ENCODE data around the gene STK39. TPM values are rescaled to one million over a fixed set of nuclear protein-coding genes. Genes with fewer than 3 reads are reported as not detected.

The STK39 gene
- polyA plus RNA-seq, 3 donors = 19.6 to 45.0 (median 33.7) TPM

DNA sequence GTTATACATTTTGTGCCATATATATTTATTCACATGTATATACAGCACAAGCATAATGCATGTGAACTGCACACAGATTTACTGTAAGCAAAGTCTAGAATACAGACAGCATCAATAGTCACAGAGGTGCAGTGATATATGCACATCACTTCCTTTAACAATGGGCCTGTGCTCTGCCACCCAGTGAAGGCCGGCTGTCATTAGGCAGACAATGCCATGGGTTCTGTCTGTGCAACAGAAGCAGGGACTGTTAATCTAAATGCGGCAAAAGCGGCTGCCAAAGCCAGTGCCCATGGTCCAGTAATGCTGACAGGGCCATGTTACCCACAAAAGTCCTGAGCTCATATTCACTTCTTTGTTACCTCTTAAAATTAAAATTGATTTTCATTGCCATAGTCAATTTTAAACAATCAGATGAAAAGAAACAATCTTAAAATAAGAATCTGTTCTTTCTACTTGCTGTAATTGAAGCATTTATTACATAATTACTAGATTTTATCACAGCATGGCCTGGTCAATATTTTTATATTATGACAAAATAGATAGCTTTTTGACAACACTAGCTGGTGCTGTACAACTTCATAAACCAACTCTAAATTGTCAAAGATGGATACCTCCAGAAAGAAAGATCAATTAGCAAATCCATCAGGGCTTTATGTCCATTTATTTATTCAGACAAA, 232.0 kb downstream of the STK39 start:
- H3K27ac ChIP-seq (ENCODE audit: low read depth, low read length) = no peak overlapping the region
- 94 to 96% (median 95%) methylated on average over 3 of the region's 3 CpGs for WGBS, 3 donors

- no peak overlapping the region for H3K27ac ChIP-seq (ENCODE audit: low read depth, low read length)
- 83 to 93% (median 88%) methylated on average over 1 of the region's 1 CpG for WGBS, 3 donors
Observed at GRCh38 chr2:168009900-168010299, 237.5 kb downstream of the STK39 start.

GRCh38 chr2:168008646-168009195, 238.7 kb downstream of the STK39 start:
- H3K27ac ChIP-seq (ENCODE audit: low read depth, low read length) = no peak overlapping the region
- 89 to 97% (median 90%) methylated on average over 3 of the region's 3 CpGs for WGBS, 3 donors

GRCh38 chr2:168006498-168006897, 240.9 kb downstream of the STK39 start:
- no peak overlapping the region for H3K27ac ChIP-seq (ENCODE audit: low read depth, low read length)
- 34 to 74% (median 61%) methylated on average over 5 of the region's 5 CpGs for WGBS, 3 donors

DNA sequence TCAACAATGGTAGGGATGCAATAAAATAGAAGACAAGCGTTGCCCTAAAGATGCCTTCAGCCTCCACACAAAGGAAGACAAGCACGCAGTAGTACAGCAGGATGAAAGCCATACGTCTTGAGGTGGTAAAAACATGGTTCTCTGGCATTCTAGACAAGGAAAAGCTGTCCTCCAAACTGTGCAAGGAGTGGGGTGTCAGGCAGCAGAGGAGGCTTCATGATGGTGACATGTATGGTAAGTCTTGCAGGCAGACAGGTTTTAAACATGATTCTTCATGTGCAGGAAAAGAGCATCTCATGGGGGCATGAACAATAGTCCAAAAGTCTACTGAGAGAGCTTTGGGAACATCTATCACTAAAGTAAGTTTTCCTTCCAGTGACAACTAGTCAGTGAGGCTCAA, 241.8 kb downstream of the STK39 start:
- H3K27ac ChIP-seq (ENCODE audit: low read depth, low read length) = no peak overlapping the region

DNA sequence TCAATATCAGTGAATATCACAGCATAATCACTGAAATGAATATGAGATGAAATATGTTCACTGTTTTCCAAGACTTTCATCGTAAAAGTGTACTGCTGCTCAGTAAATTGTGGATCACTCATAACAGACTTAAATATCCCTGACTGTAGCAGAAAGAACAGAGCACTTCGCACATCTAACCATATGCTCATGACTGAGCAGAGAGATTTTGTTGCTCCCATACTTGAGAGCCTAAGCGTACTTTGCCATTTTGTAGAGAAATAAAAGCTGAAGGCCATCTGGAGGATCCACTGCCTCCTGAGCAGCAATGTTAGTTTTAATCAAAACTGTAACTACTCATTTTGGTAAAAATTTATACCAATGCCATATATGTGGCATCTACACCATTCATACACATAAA, 243.5 kb downstream of the STK39 start:
- 96 to 97% (median 96%) methylated on average over 3 of the region's 3 CpGs for WGBS, 3 donors
- no peak overlapping the region for H3K27ac ChIP-seq (ENCODE audit: low read depth, low read length)

More for the DNA sequence above, 241.8 kb downstream of the STK39 start:
- WGBS, 3 donors = 97 to 100% (median 97%) methylated on average over 3 of the region's 3 CpGs

DNA sequence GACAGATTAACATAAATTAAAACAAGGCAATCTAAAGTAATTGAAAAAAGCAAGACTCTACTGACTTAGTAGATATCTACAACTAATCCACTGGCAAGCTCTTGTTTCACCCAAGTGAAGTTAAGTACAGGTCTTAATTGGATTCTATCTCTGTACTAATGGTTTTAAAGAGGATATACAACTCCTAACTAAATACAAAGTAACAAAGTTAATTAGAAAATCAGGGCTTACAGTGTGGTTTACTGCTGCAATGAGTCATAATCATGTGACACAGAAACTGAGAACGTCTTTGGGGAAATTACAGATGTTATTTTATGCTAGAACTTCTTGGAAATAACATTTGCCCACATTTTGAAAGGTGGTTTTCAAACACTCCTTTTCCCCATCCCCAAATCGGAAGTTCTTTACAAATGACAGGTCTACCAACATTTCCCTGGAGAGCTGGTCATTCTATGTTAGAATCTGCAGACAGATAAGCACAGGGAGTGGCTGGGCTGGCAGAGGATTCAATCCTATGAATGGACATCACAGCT, 245.3 kb downstream of the STK39 start:
- 38 to 65% (median 43%) methylated on average over 2 of the region's 2 CpGs for WGBS, 3 donors
- H3K27ac ChIP-seq (ENCODE audit: low read depth, low read length) = no peak overlapping the region

DNA sequence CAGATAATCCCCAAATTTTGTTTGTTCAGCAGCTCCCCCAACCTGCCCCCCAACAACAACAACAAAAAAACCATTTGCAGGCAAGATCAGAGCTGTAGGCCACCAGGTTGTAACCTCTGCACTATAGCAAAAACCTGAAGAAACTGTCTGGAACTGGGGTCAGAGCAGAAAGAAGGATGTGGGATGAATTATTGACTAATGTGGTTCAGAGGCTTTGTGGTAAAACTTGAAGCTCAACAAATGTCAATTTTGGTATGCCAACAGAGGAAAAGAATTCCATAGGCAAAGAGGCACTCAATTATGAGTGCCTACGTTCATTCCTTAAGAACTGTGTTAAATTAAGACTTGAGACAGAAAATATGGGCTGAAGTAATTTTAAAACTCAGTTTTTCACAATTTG, 255.1 kb downstream of the STK39 start:
- 95 to 96% (median 96%) methylated on average over 1 of the region's 1 CpG for WGBS, 3 donors
- H3K27ac ChIP-seq (ENCODE audit: low read depth, low read length) = no peak overlapping the region

GRCh38 chr2:167990062-167990461, 257.3 kb downstream of the STK39 start:
- WGBS, 3 donors = 82 to 89% (median 82%) methylated on average over 4 of the region's 4 CpGs
- H3K27ac ChIP-seq (ENCODE audit: low read depth, low read length) = no peak overlapping the region

DNA sequence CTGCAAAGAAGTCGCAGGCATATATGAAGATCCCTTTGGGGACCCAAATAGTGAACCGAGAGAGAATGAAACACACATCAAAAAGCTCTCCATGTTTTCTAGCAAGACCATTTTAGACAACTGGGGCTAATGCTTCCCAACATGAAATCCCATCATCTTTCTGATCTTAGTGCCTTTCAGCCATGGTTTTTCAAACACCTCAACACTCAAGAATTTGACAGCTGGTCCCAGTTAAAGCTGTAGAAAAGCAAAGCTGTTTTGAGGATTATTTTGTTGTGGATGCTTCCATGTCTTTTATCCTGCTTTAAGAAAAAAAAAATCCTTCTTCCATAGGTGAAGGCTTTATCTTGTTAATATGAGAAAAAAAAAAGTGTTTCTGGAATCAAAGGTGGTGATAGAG, 259.1 kb downstream of the STK39 start:
- 93 to 97% (median 95%) methylated on average over 2 of the region's 2 CpGs for WGBS, 3 donors
- no peak overlapping the region for H3K27ac ChIP-seq (ENCODE audit: low read depth, low read length)

DNA sequence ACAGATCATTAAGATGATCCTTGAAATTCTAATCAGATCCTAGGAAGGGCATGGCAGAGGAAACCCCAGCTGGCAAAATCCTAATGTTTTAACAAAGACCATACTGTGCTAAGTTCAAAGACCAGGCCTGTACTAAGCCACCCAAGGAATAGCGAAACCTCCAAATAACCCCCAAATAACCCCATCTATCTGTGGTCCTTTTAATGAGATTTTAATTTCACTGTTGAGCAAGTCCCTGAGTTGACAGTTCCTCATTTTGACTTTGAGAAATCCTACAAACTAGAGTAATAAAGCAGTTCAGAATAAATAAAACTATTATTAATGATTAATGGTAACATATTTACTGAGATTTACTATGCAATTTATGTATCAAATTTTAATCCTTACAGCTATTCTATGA, 259.8 kb downstream of the STK39 start:
- no peak overlapping the region for H3K27ac ChIP-seq (ENCODE audit: low read depth, low read length)
- 87 to 97% (median 94%) methylated on average over 1 of the region's 1 CpG for WGBS, 3 donors

GRCh38 chr2:167987026-167987425, 260.4 kb downstream of the STK39 start:
- 92 to 97% (median 96%) methylated on average over 6 of the region's 6 CpGs for whole genome bisulfite sequencing, 3 donors

GRCh38 chr2:167986223-167986622, 261.2 kb downstream of the STK39 start:
- WGBS, 3 donors = 55 to 71% (median 66%) methylated on average over 2 of the region's 2 CpGs
- no peak overlapping the region for H3K27ac ChIP-seq (ENCODE audit: low read depth, low read length)

More at GRCh38 chr2:167987026-167987425, 260.4 kb downstream of the STK39 start:
- H3K27ac ChIP-seq (ENCODE audit: low read depth, low read length) = no peak overlapping the region

DNA sequence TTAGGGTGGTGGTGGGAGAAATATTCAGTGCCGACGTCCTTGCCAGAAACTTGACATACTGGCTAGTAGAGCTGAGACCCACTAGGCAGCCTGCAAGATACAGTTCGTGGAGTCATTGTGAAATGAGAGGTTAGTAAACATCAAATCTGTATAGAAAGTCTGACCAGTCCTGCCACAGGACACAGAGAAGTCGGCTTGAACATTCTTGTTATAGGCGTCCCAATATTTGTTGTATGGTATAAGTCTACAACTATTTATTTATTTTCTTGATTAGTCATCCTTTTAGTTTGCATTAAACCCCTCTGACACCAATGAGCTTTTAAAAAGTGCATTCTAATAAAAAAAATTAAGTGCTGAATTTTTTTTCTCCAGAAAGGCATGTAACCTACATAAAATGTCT, 265.4 kb downstream of the STK39 start:
- H3K27ac ChIP-seq (ENCODE audit: low read depth, low read length) = no peak overlapping the region
- 87 to 96% (median 93%) methylated on average over 5 of the region's 5 CpGs for WGBS, 3 donors

DNA sequence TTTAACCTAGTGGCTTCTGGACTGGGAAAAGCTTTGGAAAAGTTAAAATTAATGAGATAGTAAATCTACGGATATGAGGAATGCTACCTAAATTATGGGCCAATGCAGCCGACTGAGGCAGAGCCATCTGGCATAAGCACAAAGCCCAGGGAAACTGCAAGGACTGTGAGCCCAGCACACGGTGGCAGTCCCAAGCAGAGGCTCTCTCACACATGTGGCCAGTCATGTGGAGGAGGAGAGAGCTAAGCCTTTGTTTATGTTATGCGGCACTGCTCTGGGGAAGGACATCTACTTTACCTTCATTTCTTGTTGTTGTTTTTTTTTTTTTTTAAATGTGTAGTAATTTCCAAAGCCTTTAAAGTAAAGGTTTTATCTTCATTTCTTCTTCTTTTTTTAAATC, 267.0 kb downstream of the STK39 start:
- WGBS, 3 donors = 83 to 96% (median 90%) methylated on average over 4 of the region's 4 CpGs
- no peak overlapping the region for H3K27ac ChIP-seq (ENCODE audit: low read depth, low read length)

DNA sequence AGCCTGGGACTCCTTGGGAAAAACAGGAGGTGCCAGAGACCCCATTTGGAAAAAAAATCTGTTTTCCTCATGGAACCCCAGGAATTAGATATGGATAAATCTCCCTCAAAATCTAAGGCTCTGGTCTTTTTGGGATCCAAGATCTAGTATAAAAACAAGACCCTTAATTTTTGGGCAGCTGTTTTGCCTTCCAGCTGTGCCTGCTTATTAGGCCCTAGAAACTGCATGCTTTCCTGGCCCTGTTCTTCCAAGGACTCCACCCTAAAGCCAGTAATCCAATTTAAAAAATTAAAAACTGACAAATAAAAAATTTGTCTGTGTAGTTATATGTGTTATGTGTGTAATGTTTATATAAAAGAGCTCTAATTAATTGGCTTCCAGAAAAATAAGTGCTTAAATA, 274.6 kb downstream of the STK39 start:
- H3K27ac ChIP-seq (ENCODE audit: low read depth, low read length) = no peak overlapping the region

GRCh38 chr2:167972020-167972419, 275.4 kb downstream of the STK39 start:
- WGBS, 3 donors = 92 to 94% (median 93%) methylated on average over 1 of the region's 1 CpG
- H3K27ac ChIP-seq (ENCODE audit: low read depth, low read length) = no peak overlapping the region

- H3K27ac ChIP-seq (ENCODE audit: low read depth, low read length) = no peak overlapping the region
- WGBS, 3 donors = 82 to 86% (median 83%) methylated on average over 9 of the region's 9 CpGs
Observed at GRCh38 chr2:167966937-167967913, 280.2 kb downstream of the STK39 start.

Measured in adipose tissue (tissue), 3 donors.